Fibroblast of the conjunctiva (primary cell): Measurements from ENCODE around the gene CIITA.
"Not testable (repeated sequence)": the region's sequence is repeated elsewhere in the genome, so short reads cannot be mapped to it uniquely, and the experiment has no call there.

ENCODE experiments used
- DNase-seq: peaks from one replicate; pipeline ENCODE4 v3.0.0-alpha.2; 2010; ENCODE audit warnings: low read depth

CIITA gene

DNA sequence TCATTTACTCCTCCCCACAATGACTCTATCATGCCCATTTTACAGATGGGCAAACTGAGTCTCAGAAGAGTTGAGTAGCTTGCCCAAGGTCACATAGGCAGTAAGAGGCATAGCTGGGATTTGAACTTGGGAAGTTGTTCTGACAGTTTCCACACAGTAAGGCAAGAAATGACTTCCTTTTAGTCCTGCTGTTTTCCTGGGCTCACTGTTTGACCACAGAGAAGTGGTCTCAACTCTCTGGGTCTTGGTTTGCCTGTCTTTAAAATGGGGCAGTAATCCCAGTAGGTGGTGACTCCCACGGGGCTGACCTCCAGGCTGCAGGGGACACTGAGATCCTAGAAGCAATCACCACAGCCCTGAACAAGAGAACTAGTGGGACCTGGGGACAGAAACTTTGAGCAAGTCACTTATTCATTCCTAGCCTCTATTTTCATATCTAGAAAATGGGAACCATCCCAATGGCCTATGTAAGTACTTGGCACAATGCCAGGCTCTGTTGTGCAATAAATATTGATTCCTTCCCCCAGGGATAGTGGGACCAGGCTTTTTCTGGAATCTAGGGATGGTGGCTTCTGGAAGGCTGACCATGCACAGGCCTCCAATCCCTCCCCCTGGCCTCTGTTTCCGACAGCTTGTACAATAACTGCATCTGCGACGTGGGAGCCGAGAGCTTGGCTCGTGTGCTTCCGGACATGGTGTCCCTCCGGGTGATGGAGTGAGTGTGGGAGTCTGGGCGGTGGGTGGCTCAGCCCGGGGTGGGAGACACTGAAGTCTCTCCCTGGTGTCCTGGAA lies 44.7 kb downstream of the CIITA start:
- no peak for DNase-seq

DNA sequence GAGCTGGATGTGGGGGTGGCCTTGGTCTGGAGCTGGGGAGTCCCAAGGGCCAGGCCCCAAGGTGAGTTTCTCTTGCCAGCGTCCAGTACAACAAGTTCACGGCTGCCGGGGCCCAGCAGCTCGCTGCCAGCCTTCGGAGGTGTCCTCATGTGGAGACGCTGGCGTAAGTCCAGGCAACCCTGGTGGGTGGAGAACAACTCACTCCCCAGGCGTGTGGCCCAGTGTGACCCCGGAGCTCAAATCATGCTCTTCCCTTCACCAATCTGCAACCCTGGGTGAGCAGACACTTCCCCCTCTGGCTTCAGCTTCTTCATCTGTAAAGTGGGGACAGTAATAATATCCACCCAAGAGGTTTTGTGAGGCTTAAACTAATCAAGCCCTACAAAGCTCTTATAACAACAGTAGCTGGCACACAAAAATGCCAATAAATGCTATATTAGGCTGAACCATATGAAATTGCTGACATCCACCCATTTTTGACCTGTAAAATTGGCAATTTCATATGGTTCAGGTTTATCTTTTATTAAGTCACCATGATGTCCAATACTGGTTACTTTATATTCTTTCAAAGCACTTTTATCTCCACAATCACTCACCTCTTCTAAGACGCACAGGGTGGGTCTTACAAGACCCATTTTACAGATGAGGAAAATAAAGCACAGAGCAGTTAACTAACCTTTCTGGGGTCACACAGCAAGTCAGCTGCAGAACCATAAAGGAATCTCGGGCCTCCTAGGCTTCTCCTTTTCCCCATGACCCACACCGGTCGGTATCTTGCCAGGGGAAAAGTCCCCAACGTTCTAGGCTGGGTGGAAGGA lies 45.5 kb downstream of the CIITA start:
- no peak for DNase-seq

DNA sequence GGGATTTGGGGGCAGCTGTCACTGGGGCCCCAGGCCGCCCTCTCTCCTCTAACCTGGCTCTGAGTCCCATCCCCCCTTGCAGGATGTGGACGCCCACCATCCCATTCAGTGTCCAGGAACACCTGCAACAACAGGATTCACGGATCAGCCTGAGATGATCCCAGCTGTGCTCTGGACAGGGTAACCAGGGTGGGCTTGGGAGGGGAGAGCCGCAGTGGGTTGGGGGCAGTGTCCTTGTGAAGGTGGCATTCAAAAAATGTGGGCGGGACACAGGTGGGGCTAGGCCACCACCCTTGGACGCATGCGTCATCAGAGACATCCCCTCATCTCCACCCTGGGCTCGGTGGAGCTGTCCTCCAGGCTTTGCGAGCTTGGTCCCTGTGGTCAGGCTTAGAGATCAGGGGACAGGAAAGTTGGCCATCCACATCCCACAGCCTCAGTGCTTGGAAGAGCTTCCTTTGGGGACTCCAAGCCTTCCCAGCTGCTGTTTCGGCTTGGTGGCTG lies 46.2 kb downstream of the CIITA start:
- no peak for DNase-seq

DNA sequence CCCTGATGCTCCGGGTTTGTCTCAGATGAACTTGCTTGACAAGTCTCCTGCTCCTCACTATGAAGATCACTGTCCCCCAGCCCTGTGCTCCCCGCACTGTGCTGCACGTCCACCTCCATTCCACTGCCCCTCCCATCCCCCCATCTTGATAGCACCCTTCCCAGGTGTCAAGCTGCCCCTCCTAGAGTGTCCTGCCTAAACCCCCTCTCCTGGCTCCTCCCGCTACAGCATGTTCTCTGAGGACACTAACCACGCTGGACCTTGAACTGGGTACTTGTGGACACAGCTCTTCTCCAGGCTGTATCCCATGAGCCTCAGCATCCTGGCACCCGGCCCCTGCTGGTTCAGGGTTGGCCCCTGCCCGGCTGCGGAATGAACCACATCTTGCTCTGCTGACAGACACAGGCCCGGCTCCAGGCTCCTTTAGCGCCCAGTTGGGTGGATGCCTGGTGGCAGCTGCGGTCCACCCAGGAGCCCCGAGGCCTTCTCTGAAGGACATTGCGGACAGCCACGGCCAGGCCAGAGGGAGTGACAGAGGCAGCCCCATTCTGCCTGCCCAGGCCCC lies 46.7 kb downstream of the CIITA start:
- DNase-seq: no peak

DNA sequence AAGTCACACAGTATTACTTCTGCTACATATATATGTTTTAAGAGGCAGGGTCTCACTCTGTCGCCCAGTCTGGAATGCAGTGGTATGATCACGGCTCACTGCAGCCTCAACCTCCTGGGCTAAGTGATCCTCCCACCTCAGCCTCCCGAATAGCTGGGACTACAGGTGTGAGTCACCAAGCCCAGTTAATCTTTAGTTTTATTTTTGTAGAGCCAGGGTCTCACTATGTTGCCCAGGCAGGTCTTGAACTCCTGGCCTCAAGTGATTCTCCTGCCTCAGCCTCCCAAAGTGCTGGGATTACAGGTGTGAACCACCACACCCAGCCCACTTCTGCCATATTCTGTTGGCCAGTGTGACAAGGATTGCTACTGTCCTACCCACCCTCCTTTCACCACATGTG lies 48.3 kb downstream of the CIITA start:
- not testable (repeated sequence) for DNase-seq

DNA sequence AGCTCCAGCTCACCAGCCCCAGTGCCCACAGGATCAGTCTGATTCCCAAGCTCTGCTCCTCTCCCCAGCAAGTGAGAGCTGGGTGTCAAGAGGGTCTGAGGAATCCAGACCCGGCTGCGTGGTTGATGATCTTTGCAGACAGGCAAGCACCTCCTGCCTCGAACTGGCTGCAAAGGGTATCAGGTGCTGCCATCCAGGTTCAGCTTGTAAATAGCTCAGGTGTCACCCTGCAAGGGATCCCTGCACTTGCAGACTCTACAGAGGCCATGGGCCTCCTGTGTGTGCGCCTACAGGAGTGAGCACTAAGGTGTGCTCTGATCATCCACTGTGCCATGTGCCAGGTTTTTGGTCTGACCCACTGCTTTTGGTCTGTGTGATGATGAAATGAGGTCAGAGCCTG lies 49.1 kb downstream of the CIITA start:
- no peak for DNase-seq

DNA sequence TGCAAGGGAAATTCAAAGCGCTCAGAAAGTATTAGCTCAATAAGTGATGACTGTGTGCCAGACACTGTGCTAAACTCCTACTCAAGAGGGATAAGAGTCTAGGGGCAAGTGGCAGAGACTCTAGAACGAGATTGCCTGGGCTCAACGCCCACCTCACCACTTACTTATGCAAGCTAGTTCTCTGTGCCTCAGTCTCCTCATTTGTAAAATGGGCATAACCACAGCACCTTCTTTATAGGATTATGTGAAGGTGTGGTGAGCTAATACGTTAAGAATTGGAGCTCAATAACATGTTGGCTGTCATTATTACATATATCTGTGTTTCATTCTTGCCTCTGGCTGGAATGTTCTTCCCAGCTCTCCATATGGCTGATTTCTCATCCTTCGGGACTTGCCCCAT lies 49.9 kb downstream of the CIITA start:
- DNase-seq: no peak

DNA sequence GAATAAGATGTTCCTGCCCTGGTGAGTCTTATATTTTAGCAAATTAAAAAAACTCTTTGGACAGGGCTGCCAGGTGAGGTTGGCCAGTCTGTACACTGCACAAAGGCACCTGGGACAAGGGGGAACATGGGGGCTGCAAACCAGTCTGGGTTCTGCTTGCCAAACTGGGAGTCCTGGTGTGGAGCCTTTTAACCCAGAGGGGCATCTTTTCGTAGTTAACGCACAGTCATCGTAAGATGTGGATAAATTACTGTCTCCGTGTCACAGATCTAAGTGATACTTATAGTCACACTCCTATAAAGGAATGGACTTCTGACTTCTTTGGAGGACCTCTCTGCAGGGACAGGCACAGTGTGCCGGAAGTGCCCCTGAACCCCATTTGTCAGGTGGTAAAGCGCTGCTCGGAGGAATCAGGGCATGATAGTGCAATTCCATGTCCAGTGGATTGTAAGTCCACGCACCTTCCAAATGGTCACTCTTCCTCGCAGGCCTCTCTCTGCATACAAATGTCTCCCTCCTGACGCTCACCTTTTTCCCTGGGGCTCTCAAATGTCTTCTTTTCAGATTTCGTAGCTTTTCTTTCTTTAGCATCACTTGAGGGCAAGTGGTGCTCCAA lies 50.6 kb downstream of the CIITA start:
- no peak for DNase-seq

DNA sequence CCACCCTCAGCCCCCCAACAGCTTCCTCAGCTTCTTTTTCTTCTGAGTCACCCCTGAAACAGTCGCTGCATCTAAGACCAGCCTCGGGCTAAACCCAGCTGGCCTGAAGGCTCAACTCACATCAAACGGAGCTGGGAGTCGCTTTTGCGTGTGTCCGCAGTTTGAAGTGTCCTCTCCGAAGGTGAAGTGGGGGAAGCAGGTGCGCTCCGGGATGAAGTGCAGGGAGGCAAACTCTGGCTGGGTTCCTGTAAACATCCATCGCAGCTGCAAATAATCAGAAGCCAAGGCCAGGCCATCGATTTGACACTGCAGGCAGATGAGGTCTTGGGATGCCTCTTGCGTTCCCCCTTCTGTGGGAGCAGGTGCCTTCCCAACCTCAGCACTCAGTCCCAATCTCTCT lies 52.1 kb downstream of the CIITA start:
- DNase-seq: not testable (repeated sequence)

DNA sequence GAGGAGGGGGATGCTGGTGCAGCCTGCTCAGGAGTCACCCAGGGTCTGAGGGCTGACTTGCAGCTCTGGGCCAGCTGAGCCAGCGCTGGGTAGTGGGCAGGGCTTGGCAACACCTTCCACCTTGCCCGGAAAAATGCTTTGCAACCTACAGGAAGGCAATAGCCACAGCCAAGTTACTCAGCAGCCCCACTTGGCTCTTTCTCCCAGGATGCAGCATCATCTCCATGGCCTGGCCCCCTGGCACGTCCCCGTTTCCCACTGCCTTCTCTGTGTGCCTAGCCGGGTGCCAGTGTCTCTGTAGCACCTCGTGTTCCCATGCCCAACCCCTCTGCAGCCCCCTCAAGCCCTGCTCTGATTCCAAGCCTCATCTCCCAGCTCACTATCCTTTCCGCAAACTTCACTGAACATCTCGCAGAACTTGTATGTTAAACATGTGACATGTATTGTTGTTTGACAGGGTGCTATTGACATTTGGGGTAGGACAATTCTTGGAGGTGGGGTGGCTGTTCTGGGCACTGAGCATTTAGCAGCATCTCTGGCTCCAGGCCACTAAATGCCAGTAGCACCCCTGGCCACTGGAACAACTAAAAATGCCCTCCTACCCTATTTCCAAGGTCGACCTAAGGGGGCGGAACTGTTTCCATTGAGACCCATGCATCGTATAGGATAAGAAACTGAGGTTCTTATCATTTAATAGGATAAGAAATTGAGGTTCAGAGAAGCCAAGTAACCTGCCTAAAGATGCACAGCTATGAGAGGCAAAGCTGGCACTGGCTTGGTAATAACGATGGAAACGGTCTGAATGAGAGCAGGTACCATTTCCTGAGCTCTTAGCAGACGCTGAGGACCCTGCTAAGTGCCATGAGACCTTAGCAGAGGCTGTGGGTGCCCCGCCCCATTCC lies 53.1 kb downstream of the CIITA start:
- DNase-seq: no peak

DNA sequence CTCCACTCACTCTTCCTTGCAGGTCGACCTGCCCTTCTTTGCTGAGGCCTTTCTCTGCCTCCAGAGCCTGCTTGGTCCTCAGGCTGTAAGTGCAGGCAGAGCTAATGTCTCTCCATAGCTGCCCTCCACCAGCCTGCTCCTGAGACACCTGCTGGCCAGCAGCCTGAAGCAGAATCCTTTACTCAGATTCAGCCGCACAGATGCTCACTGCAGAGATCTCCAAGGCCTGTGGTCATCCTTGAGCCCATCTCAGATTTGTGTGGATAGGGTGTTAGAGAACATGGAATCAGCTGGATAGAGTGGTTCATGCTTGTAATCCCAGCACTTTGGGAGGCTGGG lies 53.7 kb downstream of the CIITA start:
- no peak for DNase-seq

DNA sequence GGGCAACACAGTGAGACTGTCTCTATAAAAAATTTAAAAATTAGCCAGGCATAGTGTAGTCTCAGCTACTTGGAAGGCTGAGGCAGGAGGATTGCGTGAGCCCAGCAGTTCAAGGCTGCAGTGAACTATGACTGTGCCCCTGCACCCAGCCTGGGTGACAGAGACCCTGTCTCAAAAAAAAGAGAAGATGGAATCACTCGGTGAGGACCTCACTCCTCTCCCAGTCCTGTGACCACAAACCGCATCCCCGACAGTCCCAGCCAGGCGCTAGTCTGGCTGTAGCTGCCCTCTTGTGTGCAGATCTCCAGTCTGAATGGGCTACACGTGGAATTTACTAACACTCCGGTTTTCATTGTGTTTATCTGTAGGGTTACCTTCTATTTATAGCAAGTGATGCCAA lies 54.1 kb downstream of the CIITA start:
- DNase-seq: no peak

DNA sequence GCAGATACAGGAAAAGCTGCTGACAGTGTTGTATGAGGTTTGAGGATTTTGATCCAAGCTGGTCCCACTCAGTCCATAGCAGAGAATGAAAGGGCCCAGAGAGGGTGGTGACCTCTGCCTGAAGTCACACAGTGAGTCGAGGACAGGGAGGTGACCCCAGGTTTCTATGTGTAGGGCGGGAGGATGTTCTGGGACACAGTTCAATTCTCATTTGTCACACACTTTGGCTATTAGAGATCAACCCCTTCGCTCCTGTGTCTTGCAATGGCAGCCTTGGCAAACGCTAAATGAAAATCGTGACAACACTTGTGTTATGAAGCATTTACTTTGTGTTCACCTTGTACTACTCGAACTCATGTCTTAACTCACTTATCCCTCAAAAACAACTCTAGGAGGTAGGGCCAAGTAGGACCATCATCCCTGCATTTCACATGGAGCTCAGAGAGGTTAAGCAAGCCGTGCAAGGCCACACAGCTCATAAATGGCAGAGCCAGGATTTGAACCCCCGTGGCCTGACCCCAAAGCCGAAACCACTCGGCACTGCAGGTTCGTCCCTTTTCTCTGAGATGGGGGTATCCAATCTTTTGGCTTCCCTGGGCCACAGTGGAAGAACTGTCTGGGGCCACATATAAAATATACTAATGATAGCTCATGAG lies 55.1 kb downstream of the CIITA start:
- no peak for DNase-seq

DNA sequence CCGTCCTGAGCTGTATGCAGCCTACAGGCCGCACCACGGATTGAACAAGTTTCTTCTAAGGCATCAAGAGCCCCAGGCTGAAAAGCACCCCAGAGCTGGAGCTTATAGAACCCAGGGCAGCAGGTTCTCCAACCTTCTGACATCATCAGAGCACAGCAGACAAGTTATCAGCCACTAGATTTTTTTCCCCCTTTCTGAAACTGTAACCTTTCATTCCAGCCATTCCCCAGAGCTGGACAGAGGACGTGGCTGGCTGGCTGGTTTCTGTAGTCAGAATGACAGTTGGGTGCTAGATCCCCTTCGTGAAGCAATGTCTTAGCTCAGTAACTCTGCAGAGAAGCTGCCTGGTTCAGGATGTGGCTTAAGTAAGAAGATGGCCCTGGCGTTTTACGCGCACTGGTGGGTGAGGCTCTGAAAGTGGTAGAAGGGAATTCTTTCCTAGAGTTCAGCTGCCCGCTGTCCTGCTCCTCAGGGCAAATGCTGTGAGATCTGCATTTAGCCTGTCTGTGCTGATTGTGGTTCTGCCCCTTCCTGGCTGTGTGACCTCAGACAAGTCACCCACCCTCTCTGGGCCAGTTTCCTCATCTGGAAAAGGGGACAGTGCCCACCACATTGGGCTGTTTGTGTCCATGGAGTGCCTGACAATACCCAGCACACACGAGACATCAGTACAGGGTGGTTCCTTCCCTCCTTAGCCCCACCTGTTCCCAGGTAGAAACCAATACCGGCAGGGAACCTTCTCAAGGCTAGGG lies 56.1 kb downstream of the CIITA start:
- DNase-seq: no peak

DNA sequence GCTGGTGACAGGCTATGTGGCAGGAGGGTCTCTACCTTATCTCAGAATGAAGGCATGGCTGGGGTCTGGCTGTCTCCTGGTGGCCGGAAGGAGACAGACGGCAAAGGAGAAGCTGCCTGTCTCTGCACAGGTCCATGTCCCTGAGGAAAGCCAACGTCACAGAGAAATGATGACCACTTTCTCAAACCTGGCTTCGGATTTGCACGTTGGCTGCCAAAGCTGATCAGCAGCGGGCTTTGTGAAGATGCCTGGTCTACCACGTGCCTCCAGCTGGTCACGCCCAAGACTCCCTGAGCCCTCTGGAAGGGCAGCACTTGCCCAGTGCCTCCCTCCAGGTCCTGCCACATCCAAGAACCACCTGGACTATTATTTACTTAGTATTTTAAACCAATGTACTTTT lies 56.9 kb downstream of the CIITA start:
- DNase-seq: no peak

DNA sequence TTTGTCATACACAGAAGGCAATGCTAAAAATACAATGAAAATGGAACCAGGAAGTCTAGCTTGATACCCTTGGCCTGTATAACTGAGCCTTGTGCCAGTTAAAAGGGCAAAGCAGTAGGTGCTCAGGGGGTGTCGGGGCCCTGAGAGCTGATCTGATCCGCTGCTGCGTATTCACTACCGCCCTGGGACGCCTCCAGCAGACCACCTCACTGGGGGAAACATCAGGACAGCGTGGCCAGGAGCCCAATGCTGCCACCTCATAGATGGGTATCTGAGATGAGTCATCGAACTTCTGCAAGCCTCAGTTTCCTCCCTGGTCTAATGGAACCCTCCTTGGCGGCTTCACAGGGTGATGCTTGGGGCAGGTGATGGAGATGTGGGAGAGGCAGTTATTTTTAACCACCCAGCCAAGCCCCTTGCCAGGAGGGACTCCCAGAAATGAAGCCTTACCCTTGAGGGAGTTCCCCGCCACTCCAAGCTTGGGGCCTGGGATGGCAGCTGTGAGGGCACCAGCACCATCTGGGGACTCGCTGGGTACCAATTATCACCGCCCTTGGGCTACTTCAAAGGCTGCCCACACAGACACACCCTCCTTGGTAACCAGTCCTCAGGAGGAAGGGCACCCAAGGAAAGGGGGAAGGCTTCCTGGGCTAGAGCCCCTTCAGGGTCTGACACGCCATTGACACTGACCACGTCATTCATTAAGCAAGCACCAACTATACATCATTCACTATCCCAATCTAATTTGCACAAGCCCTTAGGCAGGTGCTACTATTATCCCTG lies 57.5 kb downstream of the CIITA start:
- DNase-seq: no peak

DNA sequence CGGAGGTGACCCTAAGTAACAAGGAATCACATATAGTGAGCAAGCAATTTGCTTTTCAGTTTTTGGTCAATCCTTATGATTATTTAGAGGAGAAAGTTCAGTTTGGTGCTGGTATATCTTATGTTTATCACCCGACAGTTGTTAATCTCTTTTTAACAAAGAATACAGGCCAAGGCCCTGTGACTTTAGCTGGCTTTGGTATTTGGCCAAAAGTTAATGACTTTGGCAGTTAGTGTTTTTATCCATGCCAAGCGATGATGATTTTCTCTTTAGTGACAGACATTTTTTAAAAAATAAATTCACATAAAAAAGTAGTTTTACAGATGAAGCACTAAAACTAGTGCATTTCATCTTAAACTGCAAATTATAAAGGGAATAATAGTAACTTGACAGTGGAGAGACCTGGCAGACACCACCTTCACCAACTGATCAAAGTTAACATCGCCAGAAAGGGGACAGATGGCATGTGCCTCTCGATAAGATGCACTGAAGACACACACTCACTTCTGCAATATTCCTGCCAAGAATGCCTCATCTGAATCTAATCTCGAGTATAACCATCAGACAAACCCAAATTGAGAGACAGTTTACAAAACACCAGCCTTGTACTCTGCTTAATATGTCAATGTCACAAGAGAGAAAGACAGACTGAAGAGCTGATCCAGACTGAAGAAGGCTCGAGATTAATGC lies 58.4 kb downstream of the CIITA start:
- DNase-seq: no peak

DNA sequence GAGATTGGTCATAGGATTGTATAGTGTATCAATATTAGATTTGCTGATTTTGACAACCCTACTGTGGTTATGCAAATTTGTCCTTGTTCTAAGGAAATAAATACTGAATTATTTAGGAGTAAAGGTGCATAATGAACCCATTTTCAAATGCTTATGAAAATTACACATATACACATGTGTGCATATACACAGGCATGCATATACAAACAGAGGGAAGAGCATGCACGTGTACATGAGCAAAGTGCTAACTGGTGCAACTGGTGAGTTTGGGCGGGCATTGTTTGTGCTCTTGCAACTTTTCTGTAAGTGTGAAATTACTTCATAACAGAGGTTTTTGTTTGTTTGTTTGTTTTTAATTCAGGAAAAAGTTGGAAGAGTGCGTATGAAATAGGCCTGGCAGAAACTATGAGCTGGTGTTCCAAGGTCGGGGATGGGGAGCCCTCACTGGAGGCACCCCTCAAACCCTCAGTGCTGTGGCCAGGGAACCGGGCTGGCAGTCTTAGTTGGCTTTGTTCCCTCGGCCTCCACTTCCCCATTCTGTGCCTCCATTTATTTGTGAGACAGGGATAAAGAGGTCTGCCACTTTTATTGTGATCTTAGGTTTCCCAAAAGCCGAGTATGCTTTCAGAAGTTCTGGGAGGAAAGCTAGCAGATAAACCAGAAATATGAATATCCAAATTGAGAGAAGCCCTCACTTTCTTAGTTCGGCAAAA lies 59.4 kb downstream of the CIITA start:
- DNase-seq: no peak
